Measurements from ENCODE around the gene TLE3.

The TLE3 gene

GRCh38 chr15:70078578-70079417 is 18.9 kb downstream of the TLE3 start:
- H3K4me1 ChIP-seq (ENCODE audit: control insufficient read depth in 5 of 5, insufficient read depth in 5 of 5, low read length in 5 of 5): peaks cover 6 to 38% (median 32%) of the 10 kb centered on the region in 5 donors
- peaks cover 4 to 65% (median 54%) of the 10 kb centered on the region in 5 donors for H3K36me3 ChIP-seq (ENCODE audit: control insufficient read depth in 5 of 5, insufficient read depth in 5 of 5, low read length in 5 of 5)
- H3K4me3 ChIP-seq (ENCODE audit: low read depth in 1 of 5, low read length in 5 of 5): no peak overlapping the region
- H3K27me3 ChIP-seq (ENCODE audit: control insufficient read depth in 5 of 5, insufficient read depth in 4 of 5, low read length in 5 of 5): no peaks in the 10 kb centered on the region
- peak overlapping the region in 1 of 5 donors; percentile 23 for H3K9ac ChIP-seq (ENCODE audit: low read length in 5 of 5)
- H3K9me3 ChIP-seq (ENCODE audit: control insufficient read depth in 5 of 5, low read length in 5 of 5): no peaks in the 10 kb centered on the region
- no peak overlapping the region for H3K27ac ChIP-seq (ENCODE audit: low read depth, low read length)

GRCh38 chr15:70077188-70078147 is 20.2 kb downstream of the TLE3 start:
- H3K36me3 ChIP-seq (ENCODE audit: control insufficient read depth in 5 of 5, insufficient read depth in 5 of 5, low read length in 5 of 5): peaks cover 4 to 68% (median 56%) of the 10 kb centered on the region in 5 donors
- H3K4me3 ChIP-seq (ENCODE audit: low read depth in 1 of 5, low read length in 5 of 5): no peak overlapping the region
- H3K4me1 ChIP-seq (ENCODE audit: control insufficient read depth in 5 of 5, insufficient read depth in 5 of 5, low read length in 5 of 5): peaks cover 6 to 38% (median 33%) of the 10 kb centered on the region in 5 donors
- H3K27ac ChIP-seq (ENCODE audit: low read depth, low read length): peak overlapping the region; percentile 21
- H3K9me3 ChIP-seq (ENCODE audit: control insufficient read depth in 5 of 5, low read length in 5 of 5): no peaks in the 10 kb centered on the region
- H3K9ac ChIP-seq (ENCODE audit: low read length in 5 of 5): no peak overlapping the region
- H3K27me3 ChIP-seq (ENCODE audit: control insufficient read depth in 5 of 5, insufficient read depth in 4 of 5, low read length in 5 of 5): no peaks in the 10 kb centered on the region

GRCh38 chr15:70074380-70074779 is 23.3 kb downstream of the TLE3 start:
- Histone ChIP-seq H3K27me3 (ENCODE audit: control insufficient read depth in 5 of 5, insufficient read depth in 4 of 5, low read length in 5 of 5) (no peaks in the 10 kb centered on the region), H3K27ac (ENCODE audit: low read depth, low read length) (no peak overlapping the region), H3K36me3 (ENCODE audit: control insufficient read depth in 5 of 5, insufficient read depth in 5 of 5, low read length in 5 of 5) (peaks cover 10 to 73% (median 67%) of the 10 kb centered on the region in 5 donors)

GRCh38 chr15:70072479-70072878 is 25.2 kb downstream of the TLE3 start:
- Histone ChIP-seq H3K27ac (ENCODE audit: low read depth, low read length) (no peak overlapping the region), H3K9ac (ENCODE audit: low read length in 5 of 5) (no peak overlapping the region), H3K4me3 (ENCODE audit: low read depth in 1 of 5, low read length in 5 of 5) (no peak overlapping the region), H3K4me1 (ENCODE audit: control insufficient read depth in 5 of 5, insufficient read depth in 5 of 5, low read length in 5 of 5) (peaks cover 2 to 32% (median 17%) of the 10 kb centered on the region in 5 donors), H3K9me3 (ENCODE audit: control insufficient read depth in 5 of 5, low read length in 5 of 5) (no peaks in the 10 kb centered on the region), H3K36me3 (ENCODE audit: control insufficient read depth in 5 of 5, insufficient read depth in 5 of 5, low read length in 5 of 5) (peaks cover 17 to 83% (median 78%) of the 10 kb centered on the region in 5 donors), H3K27me3 (ENCODE audit: control insufficient read depth in 5 of 5, insufficient read depth in 4 of 5, low read length in 5 of 5) (no peaks in the 10 kb centered on the region)

More at GRCh38 chr15:70074380-70074779, 23.3 kb downstream of the TLE3 start:
- Histone ChIP-seq H3K9ac (ENCODE audit: low read length in 5 of 5) (no peak overlapping the region), H3K4me1 (ENCODE audit: control insufficient read depth in 5 of 5, insufficient read depth in 5 of 5, low read length in 5 of 5) (peaks cover 5 to 45% (median 30%) of the 10 kb centered on the region in 5 donors), H3K9me3 (ENCODE audit: control insufficient read depth in 5 of 5, low read length in 5 of 5) (no peaks in the 10 kb centered on the region), H3K4me3 (ENCODE audit: low read depth in 1 of 5, low read length in 5 of 5) (no peak overlapping the region)

- Histone ChIP-seq H3K9me3 (ENCODE audit: control insufficient read depth in 5 of 5, low read length in 5 of 5) (no peaks in the 10 kb centered on the region), H3K27me3 (ENCODE audit: control insufficient read depth in 5 of 5, insufficient read depth in 4 of 5, low read length in 5 of 5) (no peaks in the 10 kb centered on the region), H3K27ac (ENCODE audit: low read depth, low read length) (no peak overlapping the region), H3K4me3 (ENCODE audit: low read depth in 1 of 5, low read length in 5 of 5) (no peak overlapping the region), H3K36me3 (ENCODE audit: control insufficient read depth in 5 of 5, insufficient read depth in 5 of 5, low read length in 5 of 5) (peaks cover 17 to 90% (median 82%) of the 10 kb centered on the region in 5 donors), H3K9ac (ENCODE audit: low read length in 5 of 5) (no peak overlapping the region), H3K4me1 (ENCODE audit: control insufficient read depth in 5 of 5, insufficient read depth in 5 of 5, low read length in 5 of 5) (peaks cover 0 to 25% (median 14%) of the 10 kb centered on the region in 5 donors)
Measured at GRCh38 chr15:70071799-70072198, 25.9 kb downstream of the TLE3 start.

- Histone ChIP-seq H3K9ac (ENCODE audit: low read length in 5 of 5) (no peak overlapping the region), H3K36me3 (ENCODE audit: control insufficient read depth in 5 of 5, insufficient read depth in 5 of 5, low read length in 5 of 5) (peaks cover 13 to 94% (median 87%) of the 10 kb centered on the region in 5 donors), H3K4me1 (ENCODE audit: control insufficient read depth in 5 of 5, insufficient read depth in 5 of 5, low read length in 5 of 5) (peaks cover 0 to 37% (median 26%) of the 10 kb centered on the region in 5 donors), H3K4me3 (ENCODE audit: low read depth in 1 of 5, low read length in 5 of 5) (no peak overlapping the region), H3K27ac (ENCODE audit: low read depth, low read length) (no peak overlapping the region), H3K27me3 (ENCODE audit: control insufficient read depth in 5 of 5, insufficient read depth in 4 of 5, low read length in 5 of 5) (no peaks in the 10 kb centered on the region), H3K9me3 (ENCODE audit: control insufficient read depth in 5 of 5, low read length in 5 of 5) (no peaks in the 10 kb centered on the region)
Measured at GRCh38 chr15:70069716-70070115, 28.0 kb downstream of the TLE3 start.

- H3K9me3 ChIP-seq (ENCODE audit: control insufficient read depth in 5 of 5, low read length in 5 of 5): no peaks in the 10 kb centered on the region
- no peak overlapping the region for H3K4me3 ChIP-seq (ENCODE audit: low read depth in 1 of 5, low read length in 5 of 5)
- no peak overlapping the region for H3K27ac ChIP-seq (ENCODE audit: low read depth, low read length)
- H3K36me3 ChIP-seq (ENCODE audit: control insufficient read depth in 5 of 5, insufficient read depth in 5 of 5, low read length in 5 of 5): peaks cover 12 to 94% (median 81%) of the 10 kb centered on the region in 5 donors
- H3K9ac ChIP-seq (ENCODE audit: low read length in 5 of 5): no peak overlapping the region
- peaks cover 0 to 43% (median 33%) of the 10 kb centered on the region in 5 donors for H3K4me1 ChIP-seq (ENCODE audit: control insufficient read depth in 5 of 5, insufficient read depth in 5 of 5, low read length in 5 of 5)
- H3K27me3 ChIP-seq (ENCODE audit: control insufficient read depth in 5 of 5, insufficient read depth in 4 of 5, low read length in 5 of 5): no peaks in the 10 kb centered on the region
Measured at GRCh38 chr15:70068783-70069565, 28.7 kb downstream of the TLE3 start.

GRCh38 chr15:70067681-70068080 is 30.0 kb downstream of the TLE3 start:
- Histone ChIP-seq H3K27ac (ENCODE audit: low read depth, low read length) (no peak overlapping the region), H3K36me3 (ENCODE audit: control insufficient read depth in 5 of 5, insufficient read depth in 5 of 5, low read length in 5 of 5) (peaks cover 12 to 92% (median 77%) of the 10 kb centered on the region in 5 donors), H3K9me3 (ENCODE audit: control insufficient read depth in 5 of 5, low read length in 5 of 5) (no peaks in the 10 kb centered on the region), H3K27me3 (ENCODE audit: control insufficient read depth in 5 of 5, insufficient read depth in 4 of 5, low read length in 5 of 5) (no peaks in the 10 kb centered on the region), H3K4me1 (ENCODE audit: control insufficient read depth in 5 of 5, insufficient read depth in 5 of 5, low read length in 5 of 5) (peaks cover 0 to 50% (median 46%) of the 10 kb centered on the region in 5 donors), H3K4me3 (ENCODE audit: low read depth in 1 of 5, low read length in 5 of 5) (no peak overlapping the region), H3K9ac (ENCODE audit: low read length in 5 of 5) (no peak overlapping the region)

- Histone ChIP-seq H3K4me1 (ENCODE audit: control insufficient read depth in 5 of 5, insufficient read depth in 5 of 5, low read length in 5 of 5) (peaks cover 0 to 57% (median 50%) of the 10 kb centered on the region in 5 donors), H3K9me3 (ENCODE audit: control insufficient read depth in 5 of 5, low read length in 5 of 5) (no peaks in the 10 kb centered on the region), H3K27ac (ENCODE audit: low read depth, low read length) (no peak overlapping the region), H3K36me3 (ENCODE audit: control insufficient read depth in 5 of 5, insufficient read depth in 5 of 5, low read length in 5 of 5) (peaks cover 12 to 89% (median 71%) of the 10 kb centered on the region in 5 donors), H3K27me3 (ENCODE audit: control insufficient read depth in 5 of 5, insufficient read depth in 4 of 5, low read length in 5 of 5) (no peaks in the 10 kb centered on the region), H3K9ac (ENCODE audit: low read length in 5 of 5) (no peak overlapping the region), H3K4me3 (ENCODE audit: low read depth in 1 of 5, low read length in 5 of 5) (no peak overlapping the region)
Measured at GRCh38 chr15:70067011-70067410, 30.7 kb downstream of the TLE3 start.

All from subcutaneous abdominal adipose tissue (tissue), 5 donors.